GM18867 (cell line): ENCODE data around the gene KRTAP5-4.

Source experiments
- ATAC-seq: cut with Tn5 transposase; IDR thresholded peaks from one replicate; pipeline ENCODE4 v1.9.1; 2021; ENCODE audit warnings: mild to moderate bottlenecking, moderate library complexity; ENCODE audit not compliant: unreplicated experiment

KRTAP5-4 gene

DNA sequence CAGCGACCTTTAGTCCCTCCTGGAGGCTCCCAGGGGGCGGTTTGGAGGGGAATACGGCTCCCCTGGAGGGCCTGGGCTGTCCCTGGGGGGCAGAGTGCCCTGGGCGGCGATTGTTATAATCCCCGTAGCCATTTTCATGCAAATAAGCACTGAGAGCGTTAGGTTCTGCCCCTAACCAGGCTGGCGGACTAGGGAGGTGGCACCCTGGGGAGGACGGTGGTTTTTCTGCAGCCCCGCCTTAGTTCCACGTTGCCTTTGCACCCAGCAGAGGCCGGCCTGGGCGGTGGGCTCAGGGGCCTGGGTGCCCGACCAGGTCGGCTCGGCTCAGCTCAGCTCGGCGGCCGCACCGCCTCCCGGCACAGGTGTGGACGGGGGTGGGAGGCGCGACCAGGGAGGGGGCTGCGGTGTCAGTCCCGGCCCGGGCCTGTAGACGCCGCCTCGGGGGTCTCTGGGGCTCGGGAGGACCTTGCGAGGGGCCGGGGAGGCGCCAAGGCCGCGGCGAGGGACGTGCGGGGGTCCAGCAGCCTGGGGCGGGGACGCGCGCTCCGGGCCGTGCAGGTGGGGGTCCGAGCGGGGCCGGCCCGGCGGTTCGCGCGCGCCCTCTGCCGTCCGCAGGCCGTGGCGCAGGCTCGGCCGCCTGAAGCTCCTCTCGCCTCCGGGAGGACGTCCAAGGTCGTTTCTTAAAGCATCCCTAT, 47.6 kb downstream of the KRTAP5-4 start:
- peak; percentile 41 for ATAC-seq

DNA sequence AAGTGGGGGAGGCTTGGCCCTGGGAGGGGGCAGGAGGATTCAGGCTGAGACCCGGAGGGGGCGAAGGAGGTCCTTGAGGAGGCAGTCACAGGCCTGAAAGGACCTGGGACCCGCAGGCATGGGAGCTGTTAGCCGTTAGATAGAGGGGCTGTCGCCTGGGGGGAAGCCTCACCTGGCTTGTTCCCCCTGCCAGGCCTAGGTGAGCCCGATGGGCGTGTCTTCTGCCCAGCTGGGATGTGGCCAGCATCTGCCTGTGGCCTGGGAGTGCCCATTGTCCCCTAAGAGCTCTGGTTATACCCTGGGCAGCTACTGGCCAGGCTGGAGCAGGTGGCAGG, 48.1 kb downstream of the KRTAP5-4 start:
- ATAC-seq: no peak

DNA sequence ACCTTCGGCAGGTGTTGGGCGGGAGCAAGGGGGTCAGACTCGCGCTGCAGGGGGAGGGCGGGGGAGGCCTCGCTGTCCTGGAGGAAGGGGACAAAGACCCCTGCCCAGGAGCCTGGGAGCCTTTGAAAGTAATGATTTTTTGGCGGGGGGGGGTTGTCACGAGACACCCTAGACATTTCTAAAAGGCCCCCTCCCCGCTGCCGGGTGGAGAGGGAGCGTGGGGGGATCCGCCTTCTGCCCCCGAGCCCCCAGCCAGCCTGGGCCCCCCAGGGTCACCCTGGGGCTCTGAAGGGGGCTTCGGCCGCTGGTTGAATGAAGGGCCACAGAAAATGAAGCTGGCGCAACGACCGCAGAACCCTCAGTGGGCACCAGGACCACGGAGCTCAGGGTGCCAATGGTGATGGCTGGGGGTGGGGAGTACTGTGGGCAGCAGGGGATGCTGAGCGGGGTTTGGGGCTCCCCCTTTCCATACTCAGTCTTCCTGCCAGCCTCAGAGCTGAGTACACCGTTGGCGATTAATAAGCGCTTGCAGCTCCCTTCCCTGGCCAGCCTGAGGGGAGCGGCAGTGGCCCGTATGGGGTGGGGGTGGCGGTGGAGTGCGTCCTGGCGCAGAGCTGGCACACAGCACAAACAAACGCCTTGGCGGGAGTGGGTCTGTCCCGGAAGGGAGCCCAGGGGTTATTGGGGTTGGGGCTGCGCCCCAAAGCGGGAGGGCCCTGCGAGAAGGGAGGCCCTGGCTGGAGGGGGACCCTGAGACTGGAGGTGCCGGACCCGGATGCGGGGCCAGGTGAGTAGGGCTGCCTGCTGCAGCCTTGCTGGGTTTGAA, 48.6 kb downstream of the KRTAP5-4 start:
- no peak for ATAC-seq

DNA sequence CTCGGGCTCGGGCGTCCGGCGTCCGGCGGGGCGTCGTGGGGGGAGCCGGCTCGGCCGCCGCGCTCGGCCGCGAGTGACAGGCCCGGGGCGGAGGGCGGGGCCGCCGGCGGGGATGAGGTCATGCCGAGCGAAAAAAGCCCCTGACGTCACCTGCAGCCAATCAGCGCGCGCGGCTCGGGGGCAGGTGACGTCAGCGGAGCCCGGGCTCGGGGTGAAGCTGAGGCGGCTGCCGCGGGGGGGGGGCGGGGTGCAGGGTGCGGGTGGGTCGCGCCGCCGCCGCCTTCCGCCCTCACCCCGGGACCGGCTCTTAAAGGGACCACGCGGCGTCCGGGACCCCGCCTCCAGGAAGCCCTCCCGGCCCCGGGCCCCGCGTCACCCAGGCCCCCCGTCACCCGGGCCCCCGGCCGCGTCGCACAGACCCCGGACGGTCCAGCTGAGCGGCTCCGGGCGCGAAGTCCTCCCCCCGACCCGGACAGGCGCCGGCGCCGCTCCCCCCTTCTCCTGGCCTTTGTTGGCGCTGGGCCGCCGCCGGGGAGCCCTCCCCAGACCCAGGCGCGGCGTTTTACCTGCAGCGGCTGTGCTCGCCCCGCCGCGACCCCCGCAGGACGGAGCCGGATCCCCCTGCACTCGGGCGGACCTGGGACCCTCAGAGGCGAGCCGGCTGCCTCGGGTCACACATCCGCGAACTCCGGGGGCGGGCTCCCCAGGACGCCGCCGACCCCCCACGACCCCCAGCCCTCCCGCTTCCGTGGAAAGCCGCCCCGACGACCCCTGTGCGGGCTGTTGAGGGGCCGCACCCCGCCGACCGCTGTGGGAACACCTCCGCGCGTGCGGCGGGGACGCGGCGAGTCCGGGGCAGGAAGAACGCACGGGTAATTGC, 49.5 kb downstream of the KRTAP5-4 start, which contains the start of gene DUSP8:
TSS of gene DUSP8 (minus strand) at position 75 of the 880 bp plus-strand sequence. CDS start 6,445 bp downstream, outside the sequence.
- peak; percentile 64 for ATAC-seq

DNA sequence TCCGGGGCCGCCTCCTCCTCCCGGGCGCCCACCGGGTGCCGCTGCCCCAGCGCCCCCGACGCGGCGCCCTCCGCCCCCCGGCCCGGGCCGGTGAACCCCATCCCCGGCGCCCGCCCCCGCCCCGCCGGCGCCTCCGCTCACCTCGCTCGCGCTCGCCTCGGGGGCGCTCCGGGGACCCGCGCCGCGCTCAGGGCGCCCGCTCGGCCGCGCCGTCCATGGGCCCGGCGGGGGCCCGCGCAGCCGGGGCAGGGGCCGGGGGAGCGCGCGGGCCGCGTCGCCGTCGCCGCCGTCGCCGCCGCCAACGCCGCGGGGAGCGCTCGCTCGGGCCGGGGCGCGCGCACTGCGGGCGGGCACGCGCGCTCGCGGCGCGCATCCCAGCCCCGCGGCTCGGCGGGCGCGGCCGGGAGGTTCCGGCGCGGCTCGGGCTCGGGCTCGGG, 50.2 kb downstream of the KRTAP5-4 start:
- ATAC-seq: no peak
